Body of pancreas (tissue), 4 donors: ENCODE results near the gene SKAP1. TPM values are rescaled to one million over a fixed set of nuclear protein-coding genes. Genes with fewer than 3 reads are reported as not detected.

Experiments
- ATAC-seq: fragments of 150-250 bp; one replicate; pipeline ENCODE4 v1.9.1; 2016
- DNase-seq, 4 donors: peaks; one replicate each; pipeline ENCODE4 v3.0.0-alpha.2; 2019
- H3K27ac ChIP-seq, 4 donors: fragments of 200-600 bp; sonication (generic); 1 replicate in 3 of 4; 2 replicates in 1 of 4; pipeline versions ENCODE4 v1.5.1 to v1.6.1; 2016 to 2019; ENCODE audit warnings: mild to moderate bottlenecking in 1 of 4, mixed read lengths in 1 of 4, moderate library complexity in 1 of 4
- H3K27me3 ChIP-seq, 2 donors: fragments of 200-600 bp; sonication (generic); one replicate each; pipeline ENCODE4 v1.6.0; 2016; ENCODE audit warnings: mild to moderate bottlenecking in 1 of 2
- H3K36me3 ChIP-seq, 2 donors: fragments of 200-600 bp; sonication (generic); replicated peaks in 1 of 2; 2 replicates each; pipeline ENCODE4 v1.5.1; 2016; ENCODE audit warnings: low read depth in 2 of 2; ENCODE audit not compliant: insufficient read depth in 1 of 2
- H3K4me1 ChIP-seq: fragments of 200-600 bp; sonication (generic); one replicate; pipeline ENCODE4 v1.6.0; 2016
- H3K4me3 ChIP-seq, 2 donors: fragments of 200-600 bp; sonication (generic); 1 replicate in 1 of 2; 2 replicates in 1 of 2; pipeline ENCODE4 v1.5.1; 2016 to 2019
- H3K9me3 ChIP-seq, 3 donors: fragments of 200-600 bp; sonication (generic); 1 replicate in 2 of 3; 2 replicates in 1 of 3; pipeline ENCODE4 v1.5.1; 2016
- POLR2A ChIP-seq, 3 donors: fragments of 450-650 bp; IDR thresholded peaks; one replicate each; pipeline ENCODE4 v1.6.1; 2016; ENCODE audit warnings: antibody characterized with exemption in 3 of 3, mild to moderate bottlenecking in 2 of 3
- WGBS, 2 donors: methylation state at CpG; one replicate each; pipeline ENCODE4 v1.1.5; 2017; 5-methylcytosine and 5-hydroxymethylcytosine counted together
- intact Hi-C: fragments of 100-400 bp; cut with DNase I; formaldehyde crosslinking; loops from one replicate; pipeline ENCODE4 v1.15.1; 2023
- total RNA-seq, 2 donors: library from RNA; depleted of rRNA; stranded (reverse); fragments of >200 nt; gene quantifications; one replicate each; pipeline ENCODE4 v1.1.0, GENCODE V29; 2016
- TF ChIP-seq, protein P1 (sequence below), 7 experiments: fragments of 450-650 bp in 4 of 7; fragments of 200-600 bp in 3 of 7; sonication (generic) in 3 of 7; IDR thresholded peaks; one replicate each; pipeline ENCODE4 v1.5.1; 2016 to 2019; ENCODE audit warnings: antibody characterized with exemption in 7 of 7

Gene SKAP1
- total RNA-seq, 2 donors from 2014 or later, result 0.78 to 4.0 TPM

DNA sequence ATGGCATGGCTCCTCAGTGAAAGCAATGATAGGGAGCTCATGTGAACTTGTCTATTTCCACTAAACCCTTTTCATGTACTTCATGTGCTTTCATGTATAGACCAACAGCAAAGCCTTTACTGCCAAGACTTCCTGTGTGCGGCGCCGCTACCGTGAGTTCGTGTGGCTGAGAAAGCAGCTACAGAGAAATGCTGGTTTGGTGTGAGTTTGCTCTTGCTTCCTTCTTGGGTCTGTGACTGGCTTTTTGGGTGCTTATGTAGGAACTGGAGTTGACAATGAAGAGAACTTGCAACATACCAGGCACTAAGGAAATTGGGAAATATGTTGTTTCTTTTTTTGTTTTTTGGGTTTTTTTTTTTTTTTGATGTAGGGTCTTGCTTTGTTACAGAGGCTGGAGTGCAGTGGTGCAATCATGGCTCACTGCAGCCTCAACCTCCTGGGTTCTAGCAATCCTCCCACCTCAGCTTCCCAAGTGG is 316.8 kb downstream of the SKAP1 start:
- intact Hi-C loops, result no loop called here
- WGBS, 2 donors, result 61 to 94% methylated on average over 5 of the region's 5 CpGs
- DNase-seq (peak in 1 of 4 donors; percentile 47), ATAC-seq (no peak)
- Histone ChIP-seq H3K4me1 (peaks cover 17% of the 10 kb centered on the region), H3K9me3 (no peaks in the 10 kb centered on the region), H3K36me3 (peaks cover 0 to 6% of the 10 kb centered on the region in 2 donors), H3K27ac (peak overlapping the region in 1 of 4 donors; percentile 1), H3K4me3 (no peak overlapping the region), H3K27me3 (no peaks in the 10 kb centered on the region)
- TF ChIP-seq POLR2A (IDR thresholded peaks at IDR 0.05), result peak in 2 of 3 donors; percentile 9 to 36
- TF ChIP-seq, protein P1, sequence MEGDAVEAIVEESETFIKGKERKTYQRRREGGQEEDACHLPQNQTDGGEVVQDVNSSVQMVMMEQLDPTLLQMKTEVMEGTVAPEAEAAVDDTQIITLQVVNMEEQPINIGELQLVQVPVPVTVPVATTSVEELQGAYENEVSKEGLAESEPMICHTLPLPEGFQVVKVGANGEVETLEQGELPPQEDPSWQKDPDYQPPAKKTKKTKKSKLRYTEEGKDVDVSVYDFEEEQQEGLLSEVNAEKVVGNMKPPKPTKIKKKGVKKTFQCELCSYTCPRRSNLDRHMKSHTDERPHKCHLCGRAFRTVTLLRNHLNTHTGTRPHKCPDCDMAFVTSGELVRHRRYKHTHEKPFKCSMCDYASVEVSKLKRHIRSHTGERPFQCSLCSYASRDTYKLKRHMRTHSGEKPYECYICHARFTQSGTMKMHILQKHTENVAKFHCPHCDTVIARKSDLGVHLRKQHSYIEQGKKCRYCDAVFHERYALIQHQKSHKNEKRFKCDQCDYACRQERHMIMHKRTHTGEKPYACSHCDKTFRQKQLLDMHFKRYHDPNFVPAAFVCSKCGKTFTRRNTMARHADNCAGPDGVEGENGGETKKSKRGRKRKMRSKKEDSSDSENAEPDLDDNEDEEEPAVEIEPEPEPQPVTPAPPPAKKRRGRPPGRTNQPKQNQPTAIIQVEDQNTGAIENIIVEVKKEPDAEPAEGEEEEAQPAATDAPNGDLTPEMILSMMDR (IDR thresholded peaks at IDR 0.05), result no peak

DNA sequence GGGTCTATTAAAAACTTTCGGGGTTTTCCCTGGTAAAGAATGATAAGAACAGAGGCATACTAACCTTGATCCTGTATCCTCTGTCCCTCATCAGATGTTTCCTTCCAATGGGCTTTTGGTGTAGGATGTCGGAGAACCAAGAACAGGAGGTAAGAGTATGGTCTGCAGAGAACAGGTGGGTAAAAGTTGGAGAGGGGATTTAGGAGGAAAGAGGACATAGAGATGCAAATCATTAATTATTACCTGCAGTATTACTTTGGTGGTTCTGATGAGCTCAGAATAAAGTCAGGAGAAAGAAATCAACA is 318.1 kb downstream of the SKAP1 start:
- ATAC-seq, result no peak
- Histone ChIP-seq H3K27me3 (no peaks in the 10 kb centered on the region), H3K27ac (no peak overlapping the region), H3K9me3 (no peaks in the 10 kb centered on the region), H3K4me3 (no peak overlapping the region), H3K4me1 (peaks cover 18% of the 10 kb centered on the region), H3K36me3 (peaks cover 0 to 2% of the 10 kb centered on the region in 2 donors)
- WGBS, 2 donors, result 79 to 86% methylated on average over 2 of the region's 2 CpGs
- no peak for DNase-seq
- TF ChIP-seq, protein P1 (IDR thresholded peaks at IDR 0.05), result no peak
- TF ChIP-seq POLR2A (IDR thresholded peaks at IDR 0.05), result no peak
- intact Hi-C loops, result no loop called here

DNA sequence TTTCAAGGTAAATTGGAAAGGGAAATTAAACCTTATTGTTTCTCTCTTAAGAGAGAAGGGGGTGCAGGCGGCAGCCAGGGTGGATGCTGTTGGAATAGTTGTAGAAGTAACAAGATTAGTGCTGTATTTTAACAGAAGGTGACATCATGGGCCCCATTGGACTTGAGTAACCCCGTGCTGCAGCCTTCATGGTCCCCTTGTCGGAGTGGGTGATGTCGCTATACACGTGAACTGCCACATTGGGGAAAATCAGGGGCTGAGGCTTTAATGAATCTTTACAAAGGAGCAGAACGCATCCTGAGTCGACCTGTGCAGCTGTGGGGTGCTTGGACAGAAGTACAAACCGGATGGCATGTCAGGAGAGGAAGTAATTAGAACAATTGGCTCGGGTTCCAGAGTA is 319.3 kb downstream of the SKAP1 start:
- Histone ChIP-seq H3K36me3 (peaks cover 0 to 2% of the 10 kb centered on the region in 2 donors), H3K4me3 (no peak overlapping the region), H3K9me3 (no peaks in the 10 kb centered on the region), H3K27ac (no peak overlapping the region), H3K4me1 (peaks cover 21% of the 10 kb centered on the region), H3K27me3 (no peaks in the 10 kb centered on the region)
- WGBS, 2 donors, result 70 to 74% methylated on average over 9 of the region's 9 CpGs
- ATAC-seq (no peak), DNase-seq (no peak)
- TF ChIP-seq POLR2A (IDR thresholded peaks at IDR 0.05), result no peak
- TF ChIP-seq, protein P1 (IDR thresholded peaks at IDR 0.05), result no peak
- intact Hi-C loops, result no loop called here

DNA sequence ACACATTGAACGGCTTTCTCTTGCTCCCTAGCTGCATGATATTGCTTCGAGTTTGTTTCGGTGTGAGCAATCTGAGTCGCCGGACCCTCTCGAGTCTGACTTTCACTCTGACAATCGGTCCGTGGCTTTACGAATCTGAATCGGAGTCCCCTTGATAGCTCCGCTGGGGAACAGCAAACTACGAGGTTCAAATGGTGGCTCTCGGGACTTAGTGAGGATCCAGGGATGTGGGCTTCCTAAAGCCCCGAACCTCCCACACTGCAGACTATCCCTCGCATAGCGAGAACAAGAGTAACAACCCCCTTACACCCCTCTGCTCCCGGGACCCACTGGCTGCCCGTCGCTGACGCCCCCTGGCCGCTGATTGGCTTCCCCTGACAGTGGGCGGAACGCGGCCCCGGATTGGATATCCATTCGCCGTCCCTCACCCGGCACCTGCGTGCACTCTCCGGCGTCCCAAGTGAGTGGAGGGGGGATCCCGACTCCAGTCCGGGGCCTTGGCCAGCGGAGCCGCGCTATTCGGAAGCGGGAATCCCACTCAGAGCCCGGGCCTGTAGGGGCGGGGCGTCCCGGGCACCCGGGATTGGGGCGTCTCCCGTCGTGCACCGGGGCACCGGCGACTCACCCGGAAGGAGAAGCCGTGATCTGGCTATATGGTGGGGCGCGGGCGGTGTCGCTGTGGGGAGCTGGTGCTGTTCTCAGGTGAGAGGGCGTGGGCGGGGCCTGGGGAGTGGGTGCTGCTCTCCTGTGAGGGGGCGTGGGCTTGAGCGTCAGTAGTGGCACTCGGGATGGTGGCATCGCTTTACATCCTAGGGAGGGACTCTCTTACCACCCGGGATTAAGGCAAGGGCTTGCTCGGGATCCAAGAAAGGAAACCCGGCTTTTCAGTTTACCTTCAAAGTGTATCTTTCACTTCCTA is 322.6 kb downstream of the SKAP1 start, which contains the start of gene SNX11:
Gene SNX11, plus strand, starts transcription at position 630 of the 919 bp plus-strand sequence. CDS start 4,278 bp downstream, outside the sequence.
- Histone ChIP-seq H3K27ac (peak within 1 kb of the TSS; percentile 95 to 98 (median 96)), H3K4me1 (peaks cover 21% of the 10 kb centered on the region), H3K36me3 (no peaks in the 10 kb centered on the region), H3K27me3 (no peaks in the 10 kb centered on the region), H3K4me3 (peak within 1 kb of the TSS; percentile 62 to 69), H3K9me3 (no peaks in the 10 kb centered on the region)
- DNase-seq (peak; percentile 91 to 97 (median 94)), ATAC-seq (peak; percentile 93)
- TF ChIP-seq, protein P1 (IDR thresholded peaks at IDR 0.05), result peak in 1 of 7 experiments; percentile 16
- peak; percentile 44 to 78 (median 74) for TF ChIP-seq POLR2A (IDR thresholded peaks at IDR 0.05)
- 0% methylated on average over 19 to 64 of the region's 64 CpGs for WGBS, 2 donors
- intact Hi-C loops, result no loop called here
